ENCODE data around the gene RXRA.

The RXRA gene

DNA sequence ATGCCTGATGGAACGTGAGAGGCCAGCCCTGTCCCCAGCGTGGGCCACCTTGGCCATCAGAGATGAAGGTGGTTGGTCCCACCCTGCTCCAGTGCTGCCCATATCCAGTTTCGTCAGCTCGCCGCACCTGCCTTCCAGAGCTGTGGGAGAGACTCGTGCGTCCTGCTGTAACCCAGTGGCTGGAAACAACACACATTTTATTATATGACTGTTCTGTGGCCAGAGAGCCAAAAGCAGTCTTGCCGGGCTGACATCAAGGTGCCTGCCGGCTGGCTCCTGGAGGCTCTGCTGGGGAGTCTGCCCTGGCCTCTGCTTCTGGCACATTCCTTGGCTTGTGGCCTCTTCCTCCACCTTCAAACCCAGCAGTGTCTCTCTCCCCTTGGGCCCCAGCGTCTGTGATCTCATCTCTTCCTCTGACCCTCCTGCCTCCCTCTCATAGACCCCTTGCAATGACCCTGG, 94.7 kb downstream of the RXRA start:
- DNase-seq: no peak

- DNase-seq: no peak
Measured at GRCh38 chr9:134421888-134422287, 95.6 kb downstream of the RXRA start.

DNA sequence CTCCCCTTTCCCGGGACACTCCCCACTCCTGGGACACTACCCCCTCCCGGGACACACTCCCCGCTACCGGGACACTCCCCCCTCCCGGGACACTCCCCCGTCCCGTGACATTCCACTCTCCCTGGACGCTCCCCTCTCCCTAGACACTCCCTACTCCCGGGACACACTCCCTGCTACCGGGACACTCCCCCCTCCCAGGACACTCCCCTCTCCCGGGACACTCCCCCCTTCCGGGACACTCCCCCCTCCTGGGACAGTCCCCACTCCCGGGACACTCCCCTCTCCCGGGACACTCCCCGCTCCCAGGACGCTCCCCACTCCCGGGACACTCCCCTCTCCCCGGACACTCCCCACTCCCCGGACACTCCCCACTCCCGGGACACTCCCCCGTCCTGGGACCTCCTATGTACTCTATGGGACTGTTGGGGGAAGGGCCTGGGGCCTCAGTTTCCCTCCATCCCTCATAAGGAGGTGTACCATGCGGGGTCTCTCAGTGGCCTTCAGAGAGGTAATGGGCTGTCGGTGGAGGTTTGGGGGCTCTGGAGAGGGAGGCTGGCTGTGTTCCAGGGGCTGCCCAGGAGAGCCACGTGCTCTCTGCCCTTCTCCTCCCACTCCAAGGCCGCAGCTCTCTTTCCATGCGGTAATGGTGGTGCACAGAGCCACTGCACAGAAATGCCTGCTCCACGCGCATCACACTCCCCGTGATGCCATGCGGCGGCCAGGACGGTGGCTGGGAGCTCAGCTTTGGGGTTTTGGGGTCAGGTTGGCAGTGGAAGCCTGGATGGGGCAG, 96.2 kb downstream of the RXRA start:
- DNase-seq: no peak

DNA sequence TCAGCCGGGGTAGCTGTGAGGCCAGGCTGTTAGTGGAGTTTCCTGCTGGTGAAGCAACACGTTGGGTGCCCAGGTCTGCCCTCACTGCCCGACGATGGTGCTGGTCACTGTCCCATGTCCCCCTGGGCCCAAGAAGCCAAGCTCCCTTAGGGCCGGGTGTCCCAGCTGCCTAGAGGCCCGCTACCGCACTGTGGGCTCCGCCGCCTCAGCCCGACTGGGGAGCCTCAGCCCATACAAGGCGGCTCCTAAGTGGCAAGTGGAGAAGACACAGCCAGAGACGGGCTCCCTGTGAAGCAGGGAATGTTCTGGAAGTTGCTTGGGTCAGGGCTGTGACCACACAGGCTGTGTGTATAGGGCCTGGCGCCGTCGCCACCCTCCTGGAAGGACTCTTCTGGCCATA, 96.9 kb downstream of the RXRA start:
- no peak for DNase-seq

- DNase-seq: no peak
Measured at GRCh38 chr9:134423749-134424148, 97.5 kb downstream of the RXRA start.

GRCh38 chr9:134424818-134425217, 98.6 kb downstream of the RXRA start:
- no peak for DNase-seq

DNA sequence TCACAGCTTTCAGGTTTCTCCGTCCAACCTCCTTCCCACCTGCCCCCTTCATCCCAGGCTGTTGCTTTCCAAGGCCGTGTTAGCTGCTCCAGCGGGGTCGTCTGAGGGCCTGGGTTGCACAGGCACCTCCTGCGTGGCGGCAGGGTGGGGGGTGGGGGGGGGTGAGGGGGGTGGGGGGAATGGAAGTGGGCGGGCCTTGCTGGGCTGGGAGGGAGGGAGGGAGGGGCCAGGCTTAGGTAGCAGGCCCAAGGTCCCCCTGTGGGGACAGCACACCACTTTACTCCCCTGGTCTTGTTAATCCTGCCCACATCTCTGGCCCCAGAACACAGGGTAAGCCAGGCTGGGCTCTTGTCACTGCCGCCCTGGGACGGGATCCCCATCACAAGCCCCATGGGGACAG, 99.1 kb downstream of the RXRA start:
- DNase-seq: no peak

GRCh38 chr9:134425812-134426211, 99.6 kb downstream of the RXRA start:
- DNase-seq: no peak

DNA sequence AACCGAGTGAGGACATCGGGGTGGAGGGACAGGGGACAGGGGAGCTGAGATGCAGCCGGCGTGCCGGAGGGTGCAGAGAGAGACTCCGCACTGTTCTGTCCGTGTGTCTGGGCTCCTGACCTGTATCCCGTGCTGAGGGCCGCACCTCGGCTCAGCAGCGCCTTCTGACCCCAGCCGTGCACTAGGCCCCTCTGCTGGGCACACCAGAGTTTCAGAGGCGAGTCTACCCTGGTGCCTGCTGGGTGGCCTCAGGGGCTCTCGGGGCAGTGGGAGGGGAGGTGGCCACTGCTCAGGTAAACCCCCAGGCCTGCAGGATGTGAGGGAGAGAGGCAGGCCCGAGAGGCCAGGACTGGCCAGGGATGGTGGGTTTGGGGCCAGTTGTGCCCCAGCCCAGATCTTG, 100.2 kb downstream of the RXRA start:
- no peak for DNase-seq

DNA sequence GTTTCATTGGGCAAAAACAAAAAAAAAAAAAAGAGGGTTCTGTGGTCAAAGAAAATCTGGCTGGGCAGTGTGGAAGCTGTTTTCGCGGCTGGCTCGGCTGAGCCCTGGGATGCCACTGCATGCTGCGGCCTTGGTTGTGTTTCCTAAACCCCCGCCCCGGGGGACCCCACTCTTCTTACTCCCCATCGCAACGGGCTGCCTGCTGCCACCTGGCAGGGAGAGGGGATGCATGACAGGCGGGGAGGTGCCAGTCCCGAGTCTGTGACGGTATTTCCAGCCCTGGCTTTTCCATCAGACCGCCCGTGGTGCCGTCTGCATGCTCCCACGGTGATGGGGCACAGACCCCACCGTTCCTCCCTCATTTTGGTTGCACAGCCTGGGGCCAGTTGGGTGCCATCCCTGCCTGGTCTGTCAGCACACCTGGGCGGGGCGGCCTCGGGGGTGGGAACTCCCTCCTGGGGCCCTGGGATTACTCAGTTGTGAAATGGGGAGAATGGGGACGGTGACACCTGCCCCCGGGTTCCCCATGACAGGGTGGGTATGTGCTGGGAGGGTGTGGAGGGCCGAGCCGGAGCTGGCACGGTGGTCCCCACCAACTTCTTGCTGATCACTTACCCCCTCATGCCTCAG, 101.0 kb downstream of the RXRA start:
- DNase-seq: no peak

GRCh38 chr9:134428559-134428958, 102.3 kb downstream of the RXRA start:
- DNase-seq: no peak

DNA sequence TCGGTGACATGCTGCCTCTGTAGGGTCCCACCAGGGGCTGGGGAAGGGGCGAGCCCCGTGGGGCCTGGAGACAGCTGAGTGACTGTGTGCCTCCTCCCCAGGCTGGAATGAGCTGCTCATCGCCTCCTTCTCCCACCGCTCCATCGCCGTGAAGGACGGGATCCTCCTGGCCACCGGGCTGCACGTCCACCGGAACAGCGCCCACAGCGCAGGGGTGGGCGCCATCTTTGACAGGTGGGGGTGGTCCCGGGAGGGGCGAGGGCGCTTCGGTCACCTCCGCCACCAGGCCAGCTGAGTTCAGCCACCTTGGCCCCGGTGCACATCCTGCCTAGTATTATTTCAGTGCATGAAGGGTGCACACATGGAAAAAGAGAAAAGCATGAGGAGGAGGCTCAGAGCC, 102.8 kb downstream of the RXRA start:
- no peak for DNase-seq

GRCh38 chr9:134429481-134429880, 103.2 kb downstream of the RXRA start:
- DNase-seq: no peak

DNA sequence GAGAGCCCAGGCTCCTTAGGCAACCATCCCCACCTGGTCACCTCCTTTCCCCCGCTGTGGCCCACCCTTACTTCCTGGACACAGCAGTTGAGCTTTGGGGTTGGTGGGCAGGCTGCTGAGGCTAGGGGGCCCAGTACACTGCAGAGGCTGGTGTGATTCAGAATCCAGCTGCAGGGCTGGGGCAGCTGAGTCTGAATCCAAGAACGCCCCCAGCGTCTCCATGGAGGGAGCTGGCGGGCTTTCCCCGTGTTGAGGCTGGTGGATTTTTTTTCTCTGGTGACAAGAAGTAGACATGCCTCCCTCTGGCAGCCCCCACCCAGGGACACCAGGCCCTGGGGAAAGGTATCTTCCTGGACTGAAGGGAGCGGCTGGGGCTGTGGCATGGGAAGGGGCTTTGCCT, 104.8 kb downstream of the RXRA start:
- DNase-seq: no peak

DNA sequence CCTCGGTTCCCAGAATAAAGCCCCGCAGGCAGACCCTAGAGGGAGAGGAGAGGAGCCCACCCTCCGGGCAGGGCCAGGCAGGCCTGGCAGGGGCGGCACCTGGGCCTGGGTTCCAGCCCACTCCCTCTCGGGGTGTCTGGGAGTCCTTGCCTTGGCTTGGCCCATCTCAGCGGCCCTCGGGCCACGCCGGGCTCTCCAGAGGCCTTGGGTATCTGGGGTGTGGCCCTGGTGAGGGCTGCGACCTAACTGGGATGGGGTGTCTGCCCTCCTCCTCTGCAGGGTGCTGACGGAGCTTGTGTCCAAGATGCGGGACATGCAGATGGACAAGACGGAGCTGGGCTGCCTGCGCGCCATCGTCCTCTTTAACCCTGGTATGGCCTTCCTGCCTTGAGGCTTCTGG, 105.4 kb downstream of the RXRA start:
- no peak for DNase-seq

- no peak for DNase-seq
Measured at GRCh38 chr9:134432471-134432870, 106.2 kb downstream of the RXRA start.

DNA sequence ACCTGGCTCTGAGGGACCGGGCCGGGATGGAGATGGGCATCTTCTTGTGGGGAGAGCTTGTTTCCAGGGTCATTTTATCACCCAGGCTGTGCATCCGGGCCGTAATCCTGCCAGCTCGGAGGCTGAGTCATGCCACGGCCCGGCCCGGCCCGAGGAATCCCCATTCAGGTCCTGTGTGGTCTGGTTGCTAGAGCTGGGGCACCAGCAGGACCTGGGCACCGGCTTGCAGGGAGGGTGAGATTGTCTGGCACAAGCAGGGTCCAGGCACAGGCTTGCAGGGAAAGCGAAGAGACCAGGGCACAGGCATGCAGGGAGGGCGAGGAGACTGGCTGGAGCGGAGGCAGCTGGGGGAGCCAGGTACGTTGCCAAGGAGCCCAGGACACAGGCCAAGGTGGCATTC, 106.8 kb downstream of the RXRA start:
- DNase-seq: no peak

DNA sequence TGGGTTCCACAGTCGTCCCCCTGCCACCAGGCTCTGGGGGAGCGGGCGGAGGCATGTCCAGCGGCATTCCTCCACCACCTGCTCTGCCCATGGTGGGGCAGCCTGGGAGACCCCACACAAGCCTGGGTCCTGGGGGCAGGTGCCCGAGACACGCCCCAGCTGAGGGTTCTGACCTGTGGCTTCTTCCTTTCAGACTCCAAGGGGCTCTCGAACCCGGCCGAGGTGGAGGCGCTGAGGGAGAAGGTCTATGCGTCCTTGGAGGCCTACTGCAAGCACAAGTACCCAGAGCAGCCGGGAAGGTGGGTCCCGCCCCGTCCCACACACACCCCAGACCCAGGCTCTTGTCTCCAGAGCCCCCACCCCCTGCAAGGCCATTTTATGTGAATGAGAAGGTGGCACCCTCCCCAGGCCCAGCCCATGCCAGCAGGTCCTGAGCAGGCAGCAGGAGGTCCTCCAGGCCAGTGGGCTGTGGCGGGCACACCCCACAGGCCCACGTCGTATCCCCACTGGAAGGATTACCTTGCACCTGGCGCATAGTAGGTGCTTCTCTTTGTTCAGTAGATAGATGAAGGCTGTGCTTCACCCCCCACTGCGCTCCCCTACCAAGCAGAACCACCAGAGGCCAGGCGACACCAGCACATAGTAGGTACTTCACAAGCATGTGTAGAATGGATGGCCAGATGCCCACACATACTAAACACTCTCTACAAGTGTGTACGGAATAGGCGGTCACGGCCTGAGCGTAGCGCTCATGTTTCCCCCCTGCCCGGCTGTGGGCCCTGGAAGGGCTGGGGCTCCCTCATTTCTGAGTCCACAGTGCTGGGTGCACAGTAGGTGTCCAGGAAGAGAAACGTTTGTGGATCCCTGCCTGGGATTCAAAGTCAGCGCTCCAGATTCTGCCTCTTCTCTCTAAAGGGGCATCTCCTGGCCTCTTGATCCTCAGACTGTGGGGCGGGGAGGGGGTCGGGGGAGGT, 107.9 kb downstream of the RXRA start:
- DNase-seq: no peak

DNA sequence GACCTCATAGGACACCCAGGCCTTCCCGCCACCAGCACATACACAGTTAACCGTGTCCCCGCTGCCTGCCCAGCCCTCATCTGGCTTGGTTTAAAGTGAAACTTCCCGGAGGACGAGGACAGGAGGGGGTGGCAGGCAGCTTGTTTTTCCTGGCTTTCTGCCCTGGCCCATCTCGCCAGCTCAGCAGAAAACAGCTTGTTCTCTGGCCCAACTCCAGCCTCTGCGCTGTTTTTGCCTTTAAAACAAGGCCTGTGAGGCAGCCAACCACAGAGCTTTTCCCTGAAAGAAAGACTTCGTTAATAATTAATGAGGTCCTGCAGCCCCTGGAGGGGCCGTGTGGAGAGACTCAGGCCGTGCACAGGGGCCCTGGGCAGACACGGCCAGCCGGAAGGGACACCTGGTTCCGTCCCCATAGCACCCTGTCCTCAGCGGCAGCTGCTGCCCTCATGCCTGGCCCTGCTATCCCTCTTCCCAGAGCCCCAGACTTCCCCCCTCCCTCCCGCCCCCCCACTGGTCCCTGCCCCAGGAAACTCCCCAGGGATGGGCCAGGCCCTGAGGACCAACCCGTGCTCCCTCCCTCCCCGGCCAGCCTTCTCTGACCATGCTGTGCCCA, 108.7 kb downstream of the RXRA start:
- DNase-seq: no peak

DNA sequence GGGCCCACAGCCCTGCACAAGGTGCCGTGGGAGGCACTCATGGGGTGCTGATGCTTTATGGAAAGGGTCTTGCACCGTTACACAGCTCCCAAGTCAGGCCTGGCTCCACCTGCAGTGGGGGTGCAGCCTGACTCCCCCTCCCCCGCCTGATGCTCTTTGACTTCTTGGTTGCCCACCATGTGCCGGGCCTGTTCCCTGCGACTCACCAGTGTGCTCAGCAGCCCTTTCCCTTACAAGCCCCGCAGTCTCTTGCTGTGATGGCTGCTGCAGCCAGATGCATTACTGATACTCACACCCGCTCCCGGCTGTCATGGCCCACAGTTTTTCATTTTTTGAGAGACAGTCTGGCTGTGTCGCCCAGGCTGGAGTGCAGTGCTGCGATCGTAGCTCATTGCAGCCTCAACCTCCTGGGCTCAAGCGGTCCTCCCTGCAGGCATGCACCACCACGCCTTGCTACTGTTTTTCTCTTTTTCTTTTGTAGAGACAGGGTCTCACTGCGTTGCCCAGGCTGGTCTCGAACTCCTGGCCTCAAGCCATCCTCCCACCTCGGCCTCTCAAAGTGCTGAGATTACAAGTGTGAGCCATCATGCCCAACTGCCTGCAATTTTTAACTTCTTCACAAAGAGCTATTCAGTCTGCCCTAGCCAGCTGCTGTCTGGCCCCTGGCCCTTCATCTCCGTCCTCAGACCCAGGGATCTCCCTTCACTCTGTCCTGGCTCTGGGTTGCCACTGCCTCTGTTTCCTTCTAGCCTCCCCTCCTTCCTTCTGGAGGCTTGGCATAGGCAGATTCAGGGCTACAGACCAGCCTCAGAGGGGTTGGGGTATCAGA, 109.5 kb downstream of the RXRA start:
- no peak for DNase-seq

- DNase-seq: no peak
Measured at GRCh38 chr9:134436379-134436762, 110.1 kb downstream of the RXRA start.

DNA sequence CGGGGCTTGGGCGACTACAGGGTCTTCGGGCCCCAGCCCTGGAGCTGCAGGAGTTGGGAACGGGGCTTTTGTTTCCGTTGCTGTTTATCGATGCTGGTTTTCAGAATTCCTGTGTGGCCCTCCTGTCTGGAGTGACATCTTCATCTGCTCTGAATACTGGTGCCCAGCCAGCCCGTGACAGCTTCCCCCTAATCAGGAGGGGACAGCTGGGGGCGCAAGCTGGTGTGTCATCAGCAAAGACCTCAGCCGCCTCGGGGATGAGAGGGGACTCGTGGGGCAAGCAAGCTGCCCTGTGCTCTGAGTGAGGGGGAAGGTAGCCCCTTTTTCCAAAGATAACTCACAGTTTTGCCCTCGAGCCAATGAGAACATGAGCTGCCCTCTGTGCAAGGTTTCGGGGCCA, 110.7 kb downstream of the RXRA start:
- DNase-seq: no peak

Data from NCI-H146 (cell line).